Measurements from ENCODE around the gene CCDC171.

DNA sequence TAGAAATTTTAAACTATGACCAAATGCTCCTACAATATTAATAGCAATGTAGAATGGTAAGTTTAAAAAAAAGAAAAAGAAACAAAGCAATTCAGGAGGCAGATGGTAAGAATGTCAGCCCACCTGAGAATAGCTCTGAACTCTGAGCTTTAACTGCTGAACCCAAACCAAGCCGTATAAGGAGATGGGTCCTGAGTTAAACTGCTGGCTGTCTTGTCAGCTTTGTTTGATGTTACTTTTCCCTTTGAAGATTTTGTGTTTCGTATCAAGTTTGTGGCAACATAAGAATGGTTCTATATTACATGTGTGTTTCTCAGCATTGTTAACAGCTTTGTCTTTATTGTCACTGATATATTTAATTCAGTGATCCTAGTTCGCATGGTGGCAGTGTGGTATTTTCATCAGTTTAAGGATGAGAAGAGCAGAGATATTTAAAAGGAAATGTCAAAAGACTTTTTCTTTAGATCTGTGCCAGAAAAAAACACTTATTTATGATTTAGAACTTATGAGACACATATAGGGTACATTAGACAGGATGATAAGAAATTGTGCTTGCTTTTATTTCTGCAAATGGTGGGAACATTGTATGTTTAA, 390.1 kb downstream of the CCDC171 start:
- TF ChIP-seq TRIM28 (IDR thresholded peaks at IDR 0.05; ENCODE audit: borderline replicate concordance, low read length) (no peak), ZNF2 (tag by site-specific recombination; IDR thresholded peaks at IDR 0.05) (no peak), ZNF121 (tag by site-specific recombination; IDR thresholded peaks at IDR 0.05) (no peak), ZBTB49 (tag by site-specific recombination; IDR thresholded peaks at IDR 0.05; ENCODE audit: low read depth) (no peak), ZBTB44 (tag by site-specific recombination; IDR thresholded peaks at IDR 0.05) (no peak), ZNF175 (tag by site-specific recombination; IDR thresholded peaks at IDR 0.05) (no peak), ZFP3 (tag by site-specific recombination; IDR thresholded peaks at IDR 0.05; ENCODE audit: low read depth) (no peak), ZNF530 (tag by site-specific recombination; IDR thresholded peaks at IDR 0.05; ENCODE audit: low read depth) (no peak), ZNF560 (tag by site-specific recombination; IDR thresholded peaks at IDR 0.05; ENCODE audit: borderline replicate concordance) (no peak), IKZF3 (tag by site-specific recombination; IDR thresholded peaks at IDR 0.05) (no peak)
- TF ChIP-seq, protein P1, sequence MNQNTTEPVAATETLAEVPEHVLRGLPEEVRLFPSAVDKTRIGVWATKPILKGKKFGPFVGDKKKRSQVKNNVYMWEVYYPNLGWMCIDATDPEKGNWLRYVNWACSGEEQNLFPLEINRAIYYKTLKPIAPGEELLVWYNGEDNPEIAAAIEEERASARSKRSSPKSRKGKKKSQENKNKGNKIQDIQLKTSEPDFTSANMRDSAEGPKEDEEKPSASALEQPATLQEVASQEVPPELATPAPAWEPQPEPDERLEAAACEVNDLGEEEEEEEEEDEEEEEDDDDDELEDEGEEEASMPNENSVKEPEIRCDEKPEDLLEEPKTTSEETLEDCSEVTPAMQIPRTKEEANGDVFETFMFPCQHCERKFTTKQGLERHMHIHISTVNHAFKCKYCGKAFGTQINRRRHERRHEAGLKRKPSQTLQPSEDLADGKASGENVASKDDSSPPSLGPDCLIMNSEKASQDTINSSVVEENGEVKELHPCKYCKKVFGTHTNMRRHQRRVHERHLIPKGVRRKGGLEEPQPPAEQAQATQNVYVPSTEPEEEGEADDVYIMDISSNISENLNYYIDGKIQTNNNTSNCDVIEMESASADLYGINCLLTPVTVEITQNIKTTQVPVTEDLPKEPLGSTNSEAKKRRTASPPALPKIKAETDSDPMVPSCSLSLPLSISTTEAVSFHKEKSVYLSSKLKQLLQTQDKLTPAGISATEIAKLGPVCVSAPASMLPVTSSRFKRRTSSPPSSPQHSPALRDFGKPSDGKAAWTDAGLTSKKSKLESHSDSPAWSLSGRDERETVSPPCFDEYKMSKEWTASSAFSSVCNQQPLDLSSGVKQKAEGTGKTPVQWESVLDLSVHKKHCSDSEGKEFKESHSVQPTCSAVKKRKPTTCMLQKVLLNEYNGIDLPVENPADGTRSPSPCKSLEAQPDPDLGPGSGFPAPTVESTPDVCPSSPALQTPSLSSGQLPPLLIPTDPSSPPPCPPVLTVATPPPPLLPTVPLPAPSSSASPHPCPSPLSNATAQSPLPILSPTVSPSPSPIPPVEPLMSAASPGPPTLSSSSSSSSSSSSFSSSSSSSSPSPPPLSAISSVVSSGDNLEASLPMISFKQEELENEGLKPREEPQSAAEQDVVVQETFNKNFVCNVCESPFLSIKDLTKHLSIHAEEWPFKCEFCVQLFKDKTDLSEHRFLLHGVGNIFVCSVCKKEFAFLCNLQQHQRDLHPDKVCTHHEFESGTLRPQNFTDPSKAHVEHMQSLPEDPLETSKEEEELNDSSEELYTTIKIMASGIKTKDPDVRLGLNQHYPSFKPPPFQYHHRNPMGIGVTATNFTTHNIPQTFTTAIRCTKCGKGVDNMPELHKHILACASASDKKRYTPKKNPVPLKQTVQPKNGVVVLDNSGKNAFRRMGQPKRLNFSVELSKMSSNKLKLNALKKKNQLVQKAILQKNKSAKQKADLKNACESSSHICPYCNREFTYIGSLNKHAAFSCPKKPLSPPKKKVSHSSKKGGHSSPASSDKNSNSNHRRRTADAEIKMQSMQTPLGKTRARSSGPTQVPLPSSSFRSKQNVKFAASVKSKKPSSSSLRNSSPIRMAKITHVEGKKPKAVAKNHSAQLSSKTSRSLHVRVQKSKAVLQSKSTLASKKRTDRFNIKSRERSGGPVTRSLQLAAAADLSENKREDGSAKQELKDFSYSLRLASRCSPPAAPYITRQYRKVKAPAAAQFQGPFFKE (tag by site-specific recombination; IDR thresholded peaks at IDR 0.05; ENCODE audit: borderline replicate concordance): no peak
- TF ChIP-seq, protein P2, sequence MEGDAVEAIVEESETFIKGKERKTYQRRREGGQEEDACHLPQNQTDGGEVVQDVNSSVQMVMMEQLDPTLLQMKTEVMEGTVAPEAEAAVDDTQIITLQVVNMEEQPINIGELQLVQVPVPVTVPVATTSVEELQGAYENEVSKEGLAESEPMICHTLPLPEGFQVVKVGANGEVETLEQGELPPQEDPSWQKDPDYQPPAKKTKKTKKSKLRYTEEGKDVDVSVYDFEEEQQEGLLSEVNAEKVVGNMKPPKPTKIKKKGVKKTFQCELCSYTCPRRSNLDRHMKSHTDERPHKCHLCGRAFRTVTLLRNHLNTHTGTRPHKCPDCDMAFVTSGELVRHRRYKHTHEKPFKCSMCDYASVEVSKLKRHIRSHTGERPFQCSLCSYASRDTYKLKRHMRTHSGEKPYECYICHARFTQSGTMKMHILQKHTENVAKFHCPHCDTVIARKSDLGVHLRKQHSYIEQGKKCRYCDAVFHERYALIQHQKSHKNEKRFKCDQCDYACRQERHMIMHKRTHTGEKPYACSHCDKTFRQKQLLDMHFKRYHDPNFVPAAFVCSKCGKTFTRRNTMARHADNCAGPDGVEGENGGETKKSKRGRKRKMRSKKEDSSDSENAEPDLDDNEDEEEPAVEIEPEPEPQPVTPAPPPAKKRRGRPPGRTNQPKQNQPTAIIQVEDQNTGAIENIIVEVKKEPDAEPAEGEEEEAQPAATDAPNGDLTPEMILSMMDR (tag by site-specific recombination; IDR thresholded peaks at IDR 0.05): no peak
- TF ChIP-seq, protein P3, sequence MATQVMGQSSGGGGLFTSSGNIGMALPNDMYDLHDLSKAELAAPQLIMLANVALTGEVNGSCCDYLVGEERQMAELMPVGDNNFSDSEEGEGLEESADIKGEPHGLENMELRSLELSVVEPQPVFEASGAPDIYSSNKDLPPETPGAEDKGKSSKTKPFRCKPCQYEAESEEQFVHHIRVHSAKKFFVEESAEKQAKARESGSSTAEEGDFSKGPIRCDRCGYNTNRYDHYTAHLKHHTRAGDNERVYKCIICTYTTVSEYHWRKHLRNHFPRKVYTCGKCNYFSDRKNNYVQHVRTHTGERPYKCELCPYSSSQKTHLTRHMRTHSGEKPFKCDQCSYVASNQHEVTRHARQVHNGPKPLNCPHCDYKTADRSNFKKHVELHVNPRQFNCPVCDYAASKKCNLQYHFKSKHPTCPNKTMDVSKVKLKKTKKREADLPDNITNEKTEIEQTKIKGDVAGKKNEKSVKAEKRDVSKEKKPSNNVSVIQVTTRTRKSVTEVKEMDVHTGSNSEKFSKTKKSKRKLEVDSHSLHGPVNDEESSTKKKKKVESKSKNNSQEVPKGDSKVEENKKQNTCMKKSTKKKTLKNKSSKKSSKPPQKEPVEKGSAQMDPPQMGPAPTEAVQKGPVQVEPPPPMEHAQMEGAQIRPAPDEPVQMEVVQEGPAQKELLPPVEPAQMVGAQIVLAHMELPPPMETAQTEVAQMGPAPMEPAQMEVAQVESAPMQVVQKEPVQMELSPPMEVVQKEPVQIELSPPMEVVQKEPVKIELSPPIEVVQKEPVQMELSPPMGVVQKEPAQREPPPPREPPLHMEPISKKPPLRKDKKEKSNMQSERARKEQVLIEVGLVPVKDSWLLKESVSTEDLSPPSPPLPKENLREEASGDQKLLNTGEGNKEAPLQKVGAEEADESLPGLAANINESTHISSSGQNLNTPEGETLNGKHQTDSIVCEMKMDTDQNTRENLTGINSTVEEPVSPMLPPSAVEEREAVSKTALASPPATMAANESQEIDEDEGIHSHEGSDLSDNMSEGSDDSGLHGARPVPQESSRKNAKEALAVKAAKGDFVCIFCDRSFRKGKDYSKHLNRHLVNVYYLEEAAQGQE (tag by site-specific recombination; IDR thresholded peaks at IDR 0.05): no peak

All from HEK293 (cell line).